Adrenal gland (tissue), 5 donors: ENCODE measurements around the gene ALDOC.

Experiments used
- CTCF ChIP-seq, 6 experiments: fragments of 450-650 bp in 4 of 6; fragments of 200-600 bp in 2 of 6; sonication (generic) in 1 of 6; IDR thresholded peaks; 1 replicate in 5 of 6; 2 replicates in 1 of 6; pipeline versions ENCODE4 v1.5.1 to v1.8.0; 2016 to 2021; ENCODE audit warnings: antibody characterized with exemption in 6 of 6, mild to moderate bottlenecking in 2 of 6, moderate library complexity in 1 of 6
- POLR2A ChIP-seq, 2 donors: fragments of 450-650 bp; IDR thresholded peaks; one replicate each; pipeline ENCODE4 v1.6.1; 2017; ENCODE audit warnings: antibody characterized with exemption in 2 of 2, mild to moderate bottlenecking in 2 of 2, moderate library complexity in 1 of 2
- donor health status: DM: no; HTN: no; CAD: no.

DNA sequence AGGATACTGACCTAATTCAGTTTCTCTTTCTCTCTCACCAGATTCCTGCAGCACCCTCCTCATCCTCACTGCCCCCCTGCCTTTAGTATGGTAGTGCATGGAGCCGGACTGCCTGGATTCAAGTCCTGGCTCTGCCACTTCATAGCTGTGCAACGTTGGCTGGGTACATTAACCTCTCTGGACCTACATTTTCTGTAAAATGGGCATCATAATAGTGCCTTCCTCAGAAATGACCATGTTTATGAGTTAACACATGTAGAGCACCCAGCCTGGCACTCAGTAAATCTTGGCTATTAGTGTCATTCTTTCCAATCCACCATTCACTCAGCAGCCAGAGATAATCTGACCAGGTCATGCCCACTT, 31.6 kb downstream of the ALDOC start:
- TF ChIP-seq CTCF (IDR thresholded peaks at IDR 0.05) (no peak), POLR2A (IDR thresholded peaks at IDR 0.05) (no peak)
